Neural progenitor cell (in vitro differentiated cells): ENCODE data around the gene GLIS1. TPM values are rescaled to one million over a fixed set of nuclear protein-coding genes. Genes with fewer than 3 reads are reported as not detected.

ENCODE experiments used
- DNase-seq: peaks from one replicate; pipeline ENCODE4 v3.0.0-alpha.2; 2016; ENCODE audit warnings: low spot score
- H2AFZ ChIP-seq: fragments of 200-600 bp; sonication (generic); replicated peaks from 2 replicates; pipeline ENCODE4 v1.6.1; 2016; ENCODE audit warnings: antibody characterized with exemption
- H3F3A ChIP-seq: fragments of 200-600 bp; sonication (generic); 2 replicates; pipeline ENCODE4 v1.6.1; 2016; ENCODE audit warnings: antibody characterized with exemption, low read depth
- H3K27ac ChIP-seq: fragments of 200-600 bp; sonication (generic); 2 replicates; pipeline ENCODE4 v1.5.1; 2016; ENCODE audit warnings: mild to moderate bottlenecking
- H3K27me3 ChIP-seq: fragments of 200-600 bp; sonication (generic); 2 replicates; pipeline ENCODE4 v1.6.1; 2016; ENCODE audit warnings: mild to moderate bottlenecking, moderate library complexity
- H3K36me3 ChIP-seq: fragments of 200-600 bp; sonication (generic); 2 replicates; pipeline ENCODE4 v1.5.1; 2016
- H3K4me1 ChIP-seq: fragments of 200-600 bp; sonication (generic); 2 replicates; pipeline ENCODE4 v1.6.1; 2016; ENCODE audit warnings: mixed run types
- H3K4me2 ChIP-seq: fragments of 200-600 bp; sonication (generic); 2 replicates; pipeline ENCODE4 v1.6.1; 2016
- H3K4me3 ChIP-seq: fragments of 200-600 bp; sonication (generic); 2 replicates; pipeline ENCODE4 v1.5.1; 2016
- H3K79me2 ChIP-seq: fragments of 200-600 bp; sonication (generic); 2 replicates; pipeline ENCODE4 v1.6.1; 2016; ENCODE audit warnings: low read depth
- H3K9ac ChIP-seq: fragments of 200-600 bp; sonication (generic); 2 replicates; pipeline ENCODE4 v1.6.1; 2016
- H3K9me3 ChIP-seq: fragments of 200-600 bp; sonication (generic); 2 replicates; pipeline ENCODE4 v1.5.1; 2016; ENCODE audit warnings: low read depth
- H4K20me1 ChIP-seq: fragments of 200-600 bp; sonication (generic); 2 replicates; pipeline ENCODE4 v1.6.1; 2016; ENCODE audit warnings: low read depth
- H3K27ac Mint-ChIP-seq: 3 replicates; pipeline ENCODE4 v1.8.0; 2021; ENCODE audit warnings: mixed read lengths
- H3K27me3 Mint-ChIP-seq: 2 replicates; pipeline ENCODE4 v1.8.0; 2022; ENCODE audit warnings: low read depth, mild to moderate bottlenecking, inconsistent platforms, moderate library complexity, mixed read lengths; ENCODE audit not compliant: insufficient read depth
- H3K36me3 Mint-ChIP-seq: 3 replicates; pipeline ENCODE4 v1.8.0; 2021; ENCODE audit warnings: mixed read lengths
- H3K4me1 Mint-ChIP-seq: 3 replicates; pipeline ENCODE4 v1.8.0; 2021; ENCODE audit warnings: mixed read lengths
- H3K4me3 Mint-ChIP-seq: 3 replicates; pipeline ENCODE4 v1.8.0; 2021; ENCODE audit warnings: mild to moderate bottlenecking, moderate library complexity, mixed read lengths
- H3K9me3 Mint-ChIP-seq: 3 replicates; pipeline ENCODE4 v1.8.0; 2020; ENCODE audit warnings: mixed read lengths
- EZH2 ChIP-seq: fragments of 200-600 bp; sonication (generic); IDR thresholded peaks from 2 replicates; pipeline ENCODE4 v1.6.1; 2017; ENCODE audit warnings: antibody characterized with exemption, mild to moderate bottlenecking, moderate library complexity
- EZH2phosphoT487 ChIP-seq: fragments of 200-600 bp; sonication (generic); IDR thresholded peaks from 2 replicates; pipeline ENCODE4 v1.6.1; 2017; ENCODE audit warnings: antibody characterized with exemption
- total RNA-seq: library from RNA; depleted of rRNA; stranded (reverse); fragments of >200 nt; gene quantifications from 2 replicates; pipeline ENCODE4 v1.2.3, GENCODE V29; 2015; ENCODE audit warnings: low replicate concordance
- TF ChIP-seq, protein P1 (sequence below): fragments of 200-600 bp; sonication (generic); IDR thresholded peaks from 2 replicates; pipeline ENCODE4 v1.5.1; 2017; ENCODE audit warnings: antibody characterized with exemption, mild to moderate bottlenecking

GLIS1 gene
- total RNA-seq, 1 donor from 2014 or later = not detected

DNA sequence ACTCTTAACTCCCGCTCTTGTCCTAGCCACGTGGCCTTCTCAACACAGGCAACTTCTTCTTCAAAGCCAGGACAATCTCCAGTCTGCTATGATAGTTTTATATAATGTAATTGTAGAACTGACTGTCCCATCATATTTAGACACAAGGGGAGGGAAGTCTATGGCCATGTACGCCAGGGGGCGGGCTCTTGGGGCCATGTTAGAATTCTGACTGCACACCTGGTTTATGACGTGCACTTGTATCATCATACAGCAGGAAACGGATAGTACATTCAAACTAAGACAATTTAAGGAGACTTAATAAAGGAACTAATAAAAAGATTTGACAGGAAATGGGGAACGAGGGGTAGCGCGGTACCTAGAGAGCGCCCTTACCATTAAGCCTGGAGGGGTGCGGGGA, 258.3 kb downstream of the GLIS1 start:
- no peaks in the 10 kb centered on the region for H3K9me3 Mint-ChIP-seq
- H3K36me3 Mint-ChIP-seq = no peaks in the 10 kb centered on the region
- peaks cover 11% of the 10 kb centered on the region for H3K27me3 Mint-ChIP-seq

DNA sequence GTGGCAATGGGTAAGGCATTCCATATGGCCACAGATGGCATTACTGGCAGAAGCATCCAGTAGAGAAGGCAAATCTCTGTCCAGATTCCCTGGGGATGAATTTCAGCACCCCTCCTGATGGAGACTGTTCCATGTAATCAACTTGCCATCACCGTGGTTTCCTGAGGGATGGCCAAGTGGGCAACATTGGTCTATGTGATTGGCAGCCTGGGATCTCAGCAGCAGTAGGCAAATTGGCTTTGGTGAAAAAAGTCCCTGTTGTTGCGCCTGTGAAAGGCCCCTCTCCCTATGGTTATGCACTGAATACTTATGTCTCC, 260.5 kb downstream of the GLIS1 start:
- Histone ChIP-seq H3K9ac (no peak overlapping the region), H3K27ac (no peak overlapping the region), H3K27me3 (no peaks in the 10 kb centered on the region), H2AFZ (no peak overlapping the region), H3K9me3 (no peaks in the 10 kb centered on the region), H3K36me3 (no peaks in the 10 kb centered on the region), H4K20me1 (no peaks in the 10 kb centered on the region), H3F3A (no peaks in the 10 kb centered on the region), H3K4me2 (no peak overlapping the region), H3K4me3 (no peak overlapping the region), H3K79me2 (no peaks in the 10 kb centered on the region), H3K4me1 (no peaks in the 10 kb centered on the region)
- Mint-ChIP-seq H3K27me3 (peaks cover 11% of the 10 kb centered on the region), H3K4me1 (peaks cover 7% of the 10 kb centered on the region), H3K36me3 (no peaks in the 10 kb centered on the region), H3K27ac (no peak overlapping the region), H3K9me3 (no peaks in the 10 kb centered on the region), H3K4me3 (no peak overlapping the region)
- no peak for DNase-seq
- TF ChIP-seq, protein P1, sequence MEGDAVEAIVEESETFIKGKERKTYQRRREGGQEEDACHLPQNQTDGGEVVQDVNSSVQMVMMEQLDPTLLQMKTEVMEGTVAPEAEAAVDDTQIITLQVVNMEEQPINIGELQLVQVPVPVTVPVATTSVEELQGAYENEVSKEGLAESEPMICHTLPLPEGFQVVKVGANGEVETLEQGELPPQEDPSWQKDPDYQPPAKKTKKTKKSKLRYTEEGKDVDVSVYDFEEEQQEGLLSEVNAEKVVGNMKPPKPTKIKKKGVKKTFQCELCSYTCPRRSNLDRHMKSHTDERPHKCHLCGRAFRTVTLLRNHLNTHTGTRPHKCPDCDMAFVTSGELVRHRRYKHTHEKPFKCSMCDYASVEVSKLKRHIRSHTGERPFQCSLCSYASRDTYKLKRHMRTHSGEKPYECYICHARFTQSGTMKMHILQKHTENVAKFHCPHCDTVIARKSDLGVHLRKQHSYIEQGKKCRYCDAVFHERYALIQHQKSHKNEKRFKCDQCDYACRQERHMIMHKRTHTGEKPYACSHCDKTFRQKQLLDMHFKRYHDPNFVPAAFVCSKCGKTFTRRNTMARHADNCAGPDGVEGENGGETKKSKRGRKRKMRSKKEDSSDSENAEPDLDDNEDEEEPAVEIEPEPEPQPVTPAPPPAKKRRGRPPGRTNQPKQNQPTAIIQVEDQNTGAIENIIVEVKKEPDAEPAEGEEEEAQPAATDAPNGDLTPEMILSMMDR = no peak
- TF ChIP-seq EZH2phosphoT487 = no peak
- no peak for TF ChIP-seq EZH2

More for the DNA sequence above, 258.3 kb downstream of the GLIS1 start:
- Histone ChIP-seq H3K4me3 (no peak overlapping the region), H3K36me3 (no peaks in the 10 kb centered on the region), H2AFZ (no peak overlapping the region), H3K79me2 (no peaks in the 10 kb centered on the region), H3K4me1 (no peaks in the 10 kb centered on the region), H3K9ac (no peak overlapping the region), H3F3A (no peaks in the 10 kb centered on the region), H3K27me3 (no peaks in the 10 kb centered on the region), H3K9me3 (no peaks in the 10 kb centered on the region), H4K20me1 (no peaks in the 10 kb centered on the region), H3K27ac (no peak overlapping the region), H3K4me2 (no peak overlapping the region)
- Mint-ChIP-seq H3K4me3 (no peak overlapping the region), H3K4me1 (peaks cover 12% of the 10 kb centered on the region), H3K27ac (no peak overlapping the region)
- DNase-seq = no peak
- TF ChIP-seq EZH2phosphoT487 (no peak), EZH2 (no peak)

DNA sequence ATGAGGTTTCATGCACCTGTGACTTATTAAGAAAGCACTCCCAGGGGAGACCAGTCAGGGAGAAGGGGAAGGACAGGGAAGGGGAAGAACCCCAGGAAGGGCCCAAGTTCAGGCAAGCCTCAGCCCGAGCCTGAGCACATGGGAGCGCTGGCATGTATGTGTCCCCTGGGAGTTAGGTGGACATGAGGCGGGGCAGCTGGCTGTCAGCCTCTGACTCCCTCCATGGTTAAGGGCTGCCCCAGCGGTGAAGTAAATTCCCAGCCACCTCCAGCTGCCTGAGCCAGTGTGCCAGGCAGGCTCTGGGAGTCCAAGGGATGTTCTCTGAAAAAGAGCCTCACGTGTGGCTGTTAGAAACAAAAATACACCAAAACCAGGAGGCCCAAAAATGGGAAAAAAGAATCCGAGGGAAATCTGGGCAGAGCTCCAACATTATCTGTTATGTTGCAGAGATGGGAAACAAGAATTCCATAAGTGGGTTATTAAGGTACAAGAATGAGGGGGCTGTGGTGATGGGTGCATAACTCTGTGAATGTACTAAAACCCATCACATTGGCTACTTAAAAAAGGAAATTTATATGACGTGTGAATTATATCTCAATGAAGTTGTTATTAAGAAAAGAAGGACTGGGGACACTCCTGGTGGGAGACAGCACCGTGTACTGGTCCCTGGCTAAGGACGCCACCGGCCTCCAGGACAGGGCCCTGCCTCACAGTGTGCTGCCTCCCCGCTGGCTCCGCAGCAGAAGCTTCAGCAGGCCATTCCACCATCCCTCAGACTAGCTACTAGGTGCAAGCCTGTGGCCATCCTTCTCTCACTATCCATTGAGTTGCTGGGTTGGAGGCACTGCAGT, 261.1 kb downstream of the GLIS1 start:
- H3K36me3 ChIP-seq = no peaks in the 10 kb centered on the region
- H3K9me3 ChIP-seq = no peaks in the 10 kb centered on the region
- peaks cover 11% of the 10 kb centered on the region for H3K27me3 Mint-ChIP-seq
- no peaks in the 10 kb centered on the region for H3F3A ChIP-seq
- no peak for TF ChIP-seq EZH2phosphoT487
- TF ChIP-seq, protein P1 = no peak
- no peak for TF ChIP-seq EZH2
- no peaks in the 10 kb centered on the region for H3K9me3 Mint-ChIP-seq
- H2AFZ ChIP-seq = no peak overlapping the region
- H3K4me3 Mint-ChIP-seq = no peak overlapping the region
- no peak overlapping the region for H3K27ac ChIP-seq
- DNase-seq = no peak
- H3K79me2 ChIP-seq = no peaks in the 10 kb centered on the region
- no peak overlapping the region for H3K27ac Mint-ChIP-seq
- H4K20me1 ChIP-seq = no peaks in the 10 kb centered on the region
- no peak overlapping the region for H3K9ac ChIP-seq
- no peak overlapping the region for H3K4me3 ChIP-seq
- H3K4me2 ChIP-seq = no peak overlapping the region
- H3K36me3 Mint-ChIP-seq = no peaks in the 10 kb centered on the region
- no peaks in the 10 kb centered on the region for H3K27me3 ChIP-seq
- H3K4me1 ChIP-seq = no peaks in the 10 kb centered on the region
- peaks cover 7% of the 10 kb centered on the region for H3K4me1 Mint-ChIP-seq

DNA sequence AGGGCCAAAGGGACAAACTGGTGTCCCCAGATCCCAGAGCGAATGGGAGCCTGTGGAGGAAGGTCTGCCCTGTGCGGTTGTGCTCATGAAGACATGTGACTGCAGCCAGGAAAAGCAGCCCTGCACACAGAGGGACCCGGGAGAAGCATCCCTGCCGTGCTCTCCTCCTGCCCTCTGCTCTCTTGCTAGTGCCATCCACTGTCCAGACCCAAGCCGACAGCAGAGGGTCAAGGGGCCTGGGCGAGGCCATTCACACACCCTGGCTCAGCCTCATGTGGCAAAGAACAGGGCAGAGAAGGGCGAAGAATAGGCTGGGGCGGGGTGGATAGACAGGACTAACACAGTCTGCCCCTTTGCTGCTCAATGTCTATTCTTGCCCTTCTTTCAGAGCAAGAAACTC, 262.4 kb downstream of the GLIS1 start:
- no peak overlapping the region for H2AFZ ChIP-seq
- no peaks in the 10 kb centered on the region for H3K36me3 Mint-ChIP-seq
- H3K36me3 ChIP-seq = no peaks in the 10 kb centered on the region
- H3K9ac ChIP-seq = no peak overlapping the region
- H3F3A ChIP-seq = no peaks in the 10 kb centered on the region
- no peak overlapping the region for H3K4me3 ChIP-seq
- H3K27ac Mint-ChIP-seq = no peak overlapping the region
- no peak overlapping the region for H3K4me3 Mint-ChIP-seq
- H3K4me1 ChIP-seq = no peaks in the 10 kb centered on the region
- no peaks in the 10 kb centered on the region for H3K9me3 ChIP-seq
- no peaks in the 10 kb centered on the region for H3K9me3 Mint-ChIP-seq
- H3K27me3 Mint-ChIP-seq = peaks cover 9% of the 10 kb centered on the region
- TF ChIP-seq EZH2phosphoT487 (no peak), EZH2 (no peak)
- TF ChIP-seq, protein P1 = no peak
- no peak for DNase-seq
- H3K27me3 ChIP-seq = no peaks in the 10 kb centered on the region
- no peaks in the 10 kb centered on the region for H3K79me2 ChIP-seq
- peaks cover 7% of the 10 kb centered on the region for H3K4me1 Mint-ChIP-seq
- no peaks in the 10 kb centered on the region for H4K20me1 ChIP-seq
- H3K4me2 ChIP-seq = no peak overlapping the region
- no peak overlapping the region for H3K27ac ChIP-seq
